Fibroblast of pulmonary artery (primary cell): ENCODE data around the gene RRH.
"Not testable (repeated sequence)": the region's sequence is repeated elsewhere in the genome, so short reads cannot be mapped to it uniquely, and the experiment has no call there.

ENCODE experiments used
- DNase-seq: peaks from one replicate; pipeline ENCODE4 v3.0.0-alpha.2; 2010; ENCODE audit warnings: low read depth
- H3K4me3 ChIP-seq: replicated peaks from 2 replicates; pipeline ENCODE4 v1.5.1; 2011; ENCODE audit warnings: low read depth, mild to moderate bottlenecking, control low read depth, low read length, moderate library complexity
- TF ChIP-seq, protein P1 (sequence below): IDR thresholded peaks from 2 replicates; pipeline ENCODE4 v1.5.1; 2011; ENCODE audit warnings: mild to moderate bottlenecking, control low read depth, low read length, inconsistent platforms; ENCODE audit errors: missing control alignments

RRH gene, protein sequence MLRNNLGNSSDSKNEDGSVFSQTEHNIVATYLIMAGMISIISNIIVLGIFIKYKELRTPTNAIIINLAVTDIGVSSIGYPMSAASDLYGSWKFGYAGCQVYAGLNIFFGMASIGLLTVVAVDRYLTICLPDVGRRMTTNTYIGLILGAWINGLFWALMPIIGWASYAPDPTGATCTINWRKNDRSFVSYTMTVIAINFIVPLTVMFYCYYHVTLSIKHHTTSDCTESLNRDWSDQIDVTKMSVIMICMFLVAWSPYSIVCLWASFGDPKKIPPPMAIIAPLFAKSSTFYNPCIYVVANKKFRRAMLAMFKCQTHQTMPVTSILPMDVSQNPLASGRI

DNA sequence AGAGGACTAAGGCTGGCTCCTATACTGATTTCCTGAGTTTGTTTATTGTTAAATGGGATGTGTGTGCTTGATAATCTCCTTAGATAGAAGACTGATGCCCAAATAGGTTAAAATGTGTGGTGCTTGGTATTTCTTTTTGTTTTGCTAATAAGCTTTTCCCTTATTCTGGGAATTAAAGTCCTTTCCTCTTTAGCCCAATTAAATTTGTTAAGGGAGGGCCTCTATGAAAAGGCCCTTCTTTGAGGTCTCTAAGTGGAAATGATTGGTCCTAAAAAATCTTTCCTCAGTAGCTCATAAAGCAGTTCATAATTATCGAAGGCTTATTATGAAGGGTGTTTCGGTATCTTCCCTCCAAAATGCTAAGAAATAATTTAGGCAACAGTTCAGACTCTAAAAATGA, at the start of gene RRH:
TSS of gene RRH (plus strand) at position 301 of the 400 bp plus-strand sequence. CDS start at position 357, 56 bp downstream.
- no peak for DNase-seq
- no peak within 1 kb of the TSS for H3K4me3 ChIP-seq
- TF ChIP-seq, protein P1, sequence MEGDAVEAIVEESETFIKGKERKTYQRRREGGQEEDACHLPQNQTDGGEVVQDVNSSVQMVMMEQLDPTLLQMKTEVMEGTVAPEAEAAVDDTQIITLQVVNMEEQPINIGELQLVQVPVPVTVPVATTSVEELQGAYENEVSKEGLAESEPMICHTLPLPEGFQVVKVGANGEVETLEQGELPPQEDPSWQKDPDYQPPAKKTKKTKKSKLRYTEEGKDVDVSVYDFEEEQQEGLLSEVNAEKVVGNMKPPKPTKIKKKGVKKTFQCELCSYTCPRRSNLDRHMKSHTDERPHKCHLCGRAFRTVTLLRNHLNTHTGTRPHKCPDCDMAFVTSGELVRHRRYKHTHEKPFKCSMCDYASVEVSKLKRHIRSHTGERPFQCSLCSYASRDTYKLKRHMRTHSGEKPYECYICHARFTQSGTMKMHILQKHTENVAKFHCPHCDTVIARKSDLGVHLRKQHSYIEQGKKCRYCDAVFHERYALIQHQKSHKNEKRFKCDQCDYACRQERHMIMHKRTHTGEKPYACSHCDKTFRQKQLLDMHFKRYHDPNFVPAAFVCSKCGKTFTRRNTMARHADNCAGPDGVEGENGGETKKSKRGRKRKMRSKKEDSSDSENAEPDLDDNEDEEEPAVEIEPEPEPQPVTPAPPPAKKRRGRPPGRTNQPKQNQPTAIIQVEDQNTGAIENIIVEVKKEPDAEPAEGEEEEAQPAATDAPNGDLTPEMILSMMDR, result no peak

DNA sequence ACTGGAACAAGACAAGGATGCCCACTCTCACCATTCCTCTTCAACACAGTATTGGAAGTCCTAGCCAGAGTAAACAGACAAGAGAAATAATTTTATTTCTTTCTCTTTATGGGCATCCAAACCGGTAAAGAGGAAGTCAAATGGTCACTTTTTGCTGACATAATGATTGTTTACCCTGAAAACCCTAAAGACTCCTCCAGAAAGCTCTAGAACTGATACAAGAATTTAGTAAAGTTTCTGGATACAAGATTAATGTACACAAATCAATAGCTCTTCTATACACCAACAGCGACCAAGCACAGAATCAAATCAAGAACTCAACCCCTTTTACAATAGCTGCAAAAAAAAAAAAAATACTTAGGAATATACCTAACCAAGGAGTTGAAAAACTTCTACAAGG, 45.7 kb upstream of the RRH start:
- DNase-seq, H3K4me3 ChIP-seq: not testable (repeated sequence)

DNA sequence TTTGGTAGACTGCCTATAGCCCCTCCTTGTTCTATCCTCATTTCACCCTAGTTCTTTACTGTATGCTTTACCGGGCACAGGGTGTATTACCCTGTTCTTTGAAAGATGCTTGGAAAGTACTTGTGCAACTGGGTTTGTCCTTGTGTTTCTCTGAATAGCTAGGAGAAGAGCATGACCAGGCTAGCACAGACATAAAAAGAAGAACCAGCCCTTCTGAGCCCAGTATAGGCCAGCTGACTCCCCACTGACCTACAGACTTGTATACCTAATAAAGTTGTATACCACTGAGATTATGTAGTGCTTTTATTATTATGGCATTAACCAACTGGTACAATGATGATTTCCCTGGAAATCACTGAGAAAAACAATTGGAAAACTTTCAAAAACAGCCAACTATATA, 40.9 kb upstream of the RRH start:
- no peak overlapping the region for H3K4me3 ChIP-seq
- DNase-seq, result no peak
- TF ChIP-seq, protein P1, result no peak

DNA sequence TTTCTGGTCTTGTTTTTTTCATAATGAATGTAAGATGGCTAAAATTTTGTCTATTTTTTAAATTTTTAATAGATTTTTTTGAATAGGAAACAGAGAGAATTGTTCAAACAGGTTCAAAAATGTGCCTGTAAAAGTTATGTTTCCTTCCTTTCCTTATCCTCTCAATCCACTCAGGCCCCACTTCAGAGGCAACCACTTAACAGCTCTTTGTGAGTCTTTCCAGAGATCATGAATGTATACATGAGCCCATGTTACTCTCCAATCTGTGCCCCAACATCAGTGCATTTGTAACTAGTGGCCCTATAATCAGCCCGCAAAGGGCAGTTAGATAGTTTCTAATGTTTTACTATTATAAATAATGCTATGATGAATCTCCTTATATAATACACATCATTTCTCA, 40.0 kb upstream of the RRH start:
- TF ChIP-seq, protein P1, result no peak
- no peak for DNase-seq
- H3K4me3 ChIP-seq, result no peak overlapping the region

DNA sequence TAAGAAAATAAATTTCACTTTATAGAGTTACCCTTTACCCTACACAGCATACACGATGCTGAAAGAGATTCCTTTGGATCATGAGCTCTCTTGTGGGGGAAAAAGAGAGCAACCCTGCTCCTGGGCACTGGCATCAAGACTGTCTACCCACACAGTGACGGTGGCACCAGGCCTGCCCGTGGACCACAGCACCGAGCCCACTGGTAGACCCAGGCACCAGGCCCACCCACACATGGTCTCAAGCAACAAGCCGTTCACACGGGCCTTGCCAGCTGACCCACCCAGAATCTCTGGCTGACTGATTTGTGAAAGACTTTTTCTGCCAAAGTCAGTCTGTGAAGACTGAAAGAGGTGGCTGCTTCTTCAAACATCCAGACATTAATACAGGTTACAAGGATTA, 32.7 kb upstream of the RRH start:
- H3K4me3 ChIP-seq, result no peak overlapping the region
- DNase-seq, result no peak
- TF ChIP-seq, protein P1, result no peak

DNA sequence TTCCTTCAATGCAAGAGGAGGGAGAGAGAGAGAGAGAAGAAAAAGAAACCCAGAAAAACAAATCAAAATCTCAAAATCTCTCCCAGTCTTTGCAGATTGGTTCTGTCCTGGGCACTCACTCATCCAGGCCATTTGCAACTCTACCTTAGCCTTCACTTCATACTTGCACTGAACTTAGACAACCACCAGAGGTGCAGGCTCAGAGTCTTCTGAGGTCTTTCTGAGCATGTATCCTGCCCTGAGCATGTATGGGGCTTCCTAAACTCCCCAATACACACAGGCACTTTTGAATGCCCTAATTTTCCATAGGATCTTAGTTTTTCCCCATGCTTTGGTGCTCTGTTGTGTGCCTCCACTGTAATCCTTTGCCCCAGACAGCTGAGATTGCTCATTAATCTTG, 28.9 kb upstream of the RRH start:
- TF ChIP-seq, protein P1, result no peak
- no peak for DNase-seq
- no peak overlapping the region for H3K4me3 ChIP-seq

DNA sequence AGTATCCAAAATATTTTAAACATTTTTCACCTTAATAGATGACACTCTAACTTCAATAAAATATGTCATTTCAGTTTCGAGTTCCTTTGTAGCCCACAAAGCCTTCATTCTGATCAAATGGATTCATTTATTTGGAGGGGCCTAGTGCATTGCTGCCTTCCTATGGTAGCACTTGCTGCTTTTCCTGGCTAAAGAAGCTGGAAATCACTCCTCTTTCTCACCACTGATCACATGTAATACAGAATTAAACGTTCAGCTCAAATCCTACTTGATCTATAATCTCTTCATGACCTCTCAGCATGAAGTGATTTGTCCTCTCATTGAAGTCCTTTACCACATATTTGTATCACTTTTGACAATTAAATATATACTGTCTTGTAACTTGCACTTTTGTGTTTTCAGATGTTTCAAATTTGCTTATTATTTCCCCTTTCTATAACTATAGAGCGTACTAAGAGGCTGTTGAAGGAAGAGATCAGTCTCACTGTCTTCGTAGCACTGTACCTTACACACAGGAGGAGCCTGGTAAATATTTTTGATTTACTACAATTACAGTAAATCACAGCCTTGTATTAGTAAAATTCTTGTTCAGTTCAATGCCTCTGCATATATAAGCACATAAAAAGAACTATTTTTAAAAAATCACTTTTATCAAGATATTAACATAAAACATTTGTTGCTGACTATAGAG, 26.5 kb upstream of the RRH start:
- TF ChIP-seq, protein P1, result no peak
- peak overlapping the region; percentile 50 for H3K4me3 ChIP-seq
- no peak for DNase-seq
